KOPT-K1 (cell line): ENCODE results near the gene TANGO2.

ENCODE experiments used
- H3K27ac ChIP-seq: fragments of 200-600 bp; sonication (generic); 2 replicates; pipeline ENCODE4 v1.5.1; 2016; ENCODE audit warnings: antibody characterized with exemption, mild to moderate bottlenecking, low read depth, low read length; ENCODE audit not compliant: poor library complexity, severe bottlenecking
- H3K36me3 ChIP-seq: fragments of 200-600 bp; sonication (generic); 2 replicates; pipeline ENCODE4 v1.5.1; 2017; ENCODE audit warnings: antibody characterized with exemption, mild to moderate bottlenecking, low read length, moderate library complexity; ENCODE audit not compliant: insufficient read depth
- H3K9me3 ChIP-seq: fragments of 200-600 bp; sonication (generic); 2 replicates; pipeline ENCODE4 v1.5.1; 2017; ENCODE audit warnings: antibody characterized with exemption, low read length, mild to moderate bottlenecking; ENCODE audit not compliant: insufficient read depth, poor library complexity, severe bottlenecking

The TANGO2 gene

DNA sequence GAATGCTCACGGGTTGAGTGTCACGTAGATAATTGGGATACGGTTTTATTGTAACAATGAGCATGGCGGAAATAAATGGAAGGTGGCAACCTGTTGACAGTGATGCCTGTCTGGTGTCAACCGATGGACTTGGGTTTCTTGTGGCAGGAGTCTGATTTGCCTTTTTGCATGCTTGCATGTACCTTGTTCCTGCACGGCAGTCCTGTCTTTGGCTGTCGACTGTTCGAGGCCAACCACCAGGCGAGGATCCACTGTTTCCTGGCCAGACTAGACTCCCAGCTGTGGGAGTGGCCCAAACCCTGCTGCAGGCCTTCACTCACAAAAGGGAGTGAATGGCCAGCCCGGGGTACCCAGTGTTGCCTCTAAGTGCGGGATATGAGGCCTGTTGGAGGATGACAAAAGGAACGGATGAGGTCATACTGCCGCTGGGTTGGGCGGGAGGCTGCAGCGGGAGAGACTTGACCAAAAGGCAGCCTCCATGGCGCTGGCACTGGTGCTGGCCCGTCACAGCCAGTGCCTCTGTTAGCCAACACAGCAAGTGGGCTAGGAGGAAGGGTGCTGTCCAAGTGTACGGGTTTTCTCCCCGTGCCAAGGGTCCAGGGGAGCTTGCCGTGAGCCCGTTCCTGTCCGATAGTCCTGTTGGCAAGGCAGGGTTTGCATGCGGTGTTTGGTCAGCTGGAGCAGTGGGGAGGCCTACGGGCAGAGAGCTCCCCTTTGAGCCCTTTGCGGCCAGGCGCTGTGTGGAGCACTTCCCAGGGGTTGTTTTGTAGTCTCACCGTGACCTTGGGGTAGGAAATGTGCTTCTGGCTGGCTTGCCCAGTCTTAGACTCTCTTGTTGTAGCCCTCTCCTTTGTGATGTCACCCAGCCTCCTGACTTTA lies 60.1 kb downstream of the TANGO2 start:
- H3K36me3 ChIP-seq = peaks cover 21% of the 10 kb centered on the region
- H3K9me3 ChIP-seq = no peaks in the 10 kb centered on the region
- peak overlapping the region; percentile 94 for H3K27ac ChIP-seq

GRCh38 chr22:20083157-20083890 lies 62.4 kb downstream of the TANGO2 start:
- Histone ChIP-seq H3K27ac (no peak overlapping the region), H3K9me3 (no peaks in the 10 kb centered on the region), H3K36me3 (peaks cover 44% of the 10 kb centered on the region)

- Histone ChIP-seq H3K36me3 (peaks cover 51% of the 10 kb centered on the region), H3K9me3 (no peaks in the 10 kb centered on the region), H3K27ac (no peak overlapping the region)
Measured at GRCh38 chr22:20083891-20084546, 63.1 kb downstream of the TANGO2 start.

- Histone ChIP-seq H3K9me3 (no peaks in the 10 kb centered on the region), H3K36me3 (peaks cover 59% of the 10 kb centered on the region), H3K27ac (no peak overlapping the region)
Measured at GRCh38 chr22:20084547-20085413, 63.9 kb downstream of the TANGO2 start.

DNA sequence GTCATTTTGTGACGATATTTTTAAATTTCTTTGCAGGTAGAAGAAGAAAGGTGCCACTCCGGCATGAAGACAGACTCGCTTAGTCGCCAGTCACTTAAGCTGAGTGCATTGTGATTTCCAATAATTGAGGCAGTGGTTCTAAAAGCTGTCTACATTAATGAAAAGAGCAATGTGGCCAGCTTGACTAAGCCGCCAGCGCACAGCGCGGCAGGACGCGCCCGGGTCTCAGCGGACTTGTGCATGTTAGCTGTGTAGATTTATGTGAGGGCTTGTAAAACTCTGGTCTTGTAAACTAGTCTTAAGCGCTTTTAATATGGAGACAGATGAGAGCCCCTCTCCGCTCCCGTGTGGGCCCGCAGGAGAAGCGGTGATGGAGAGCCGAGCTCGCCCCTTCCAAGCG lies 64.7 kb downstream of the TANGO2 start:
- H3K36me3 ChIP-seq = peaks cover 68% of the 10 kb centered on the region
- no peak overlapping the region for H3K27ac ChIP-seq

GRCh38 chr22:20086101-20086599 lies 65.2 kb downstream of the TANGO2 start:
- no peak overlapping the region for H3K27ac ChIP-seq
- peaks cover 73% of the 10 kb centered on the region for H3K36me3 ChIP-seq
- no peaks in the 10 kb centered on the region for H3K9me3 ChIP-seq

More for the DNA sequence above, 64.7 kb downstream of the TANGO2 start:
- H3K9me3 ChIP-seq = no peaks in the 10 kb centered on the region

- peaks cover 79% of the 10 kb centered on the region for H3K36me3 ChIP-seq
- H3K9me3 ChIP-seq = no peaks in the 10 kb centered on the region
- H3K27ac ChIP-seq = no peak overlapping the region
Measured at GRCh38 chr22:20086763-20087162, 65.9 kb downstream of the TANGO2 start.

DNA sequence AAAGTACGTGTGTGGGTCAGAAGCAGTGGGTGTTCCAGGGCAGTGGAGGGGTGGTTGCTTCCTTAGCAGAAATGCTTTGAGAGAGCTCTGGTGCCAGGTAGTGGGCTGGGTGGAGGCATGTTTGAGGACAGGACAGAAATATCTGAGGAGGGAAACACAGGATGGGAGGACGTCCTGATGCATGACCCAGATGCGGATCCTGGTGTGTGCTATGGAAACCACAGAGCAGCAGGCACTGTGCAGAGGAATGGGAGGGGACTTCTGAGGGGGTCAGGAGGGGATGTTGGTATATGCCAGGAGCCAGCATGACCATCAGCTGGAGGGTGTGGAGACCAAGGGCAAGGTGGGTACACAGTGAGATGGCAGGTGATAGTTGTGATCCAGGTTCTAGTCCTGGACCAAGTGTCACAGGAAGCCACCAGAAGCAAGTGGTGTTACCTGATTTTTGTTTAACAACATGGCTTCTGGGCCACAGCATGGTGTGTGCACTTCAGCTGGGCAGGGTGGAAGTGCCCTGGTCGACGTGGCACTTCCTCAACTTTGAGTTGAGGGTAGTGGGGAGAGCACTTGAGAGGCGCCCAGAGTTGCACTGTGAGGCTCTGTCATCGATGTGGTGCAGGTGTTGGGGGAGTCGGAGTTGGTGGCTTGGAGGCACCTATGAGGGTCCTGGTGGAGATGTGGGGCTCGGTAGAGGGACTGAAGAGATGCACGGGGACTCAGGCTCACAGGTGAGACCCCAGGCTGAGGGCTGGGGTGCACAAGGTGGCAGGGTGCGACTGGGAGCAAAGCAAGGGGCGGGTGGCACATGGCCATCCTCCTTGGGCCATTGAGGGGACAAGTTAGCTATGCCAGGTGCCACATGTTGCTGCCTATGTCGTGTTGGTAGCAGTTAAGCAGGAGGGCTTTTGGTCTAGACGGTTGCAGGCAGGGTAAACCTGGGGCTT lies 66.7 kb downstream of the TANGO2 start:
- H3K27ac ChIP-seq = no peak overlapping the region
- H3K9me3 ChIP-seq = no peaks in the 10 kb centered on the region
- peaks cover 85% of the 10 kb centered on the region for H3K36me3 ChIP-seq

- Histone ChIP-seq H3K27ac (no peak overlapping the region), H3K36me3 (peaks cover 85% of the 10 kb centered on the region), H3K9me3 (no peaks in the 10 kb centered on the region)
Measured at GRCh38 chr22:20088263-20088648, 67.3 kb downstream of the TANGO2 start.

GRCh38 chr22:20089226-20089976 lies 68.5 kb downstream of the TANGO2 start:
- Histone ChIP-seq H3K27ac (no peak overlapping the region), H3K36me3 (peaks cover 94% of the 10 kb centered on the region), H3K9me3 (no peaks in the 10 kb centered on the region)

- H3K27ac ChIP-seq = no peak overlapping the region
- H3K36me3 ChIP-seq = peaks cover 100% of the 10 kb centered on the region
- no peaks in the 10 kb centered on the region for H3K9me3 ChIP-seq
Measured at GRCh38 chr22:20089977-20090729, 69.2 kb downstream of the TANGO2 start.

DNA sequence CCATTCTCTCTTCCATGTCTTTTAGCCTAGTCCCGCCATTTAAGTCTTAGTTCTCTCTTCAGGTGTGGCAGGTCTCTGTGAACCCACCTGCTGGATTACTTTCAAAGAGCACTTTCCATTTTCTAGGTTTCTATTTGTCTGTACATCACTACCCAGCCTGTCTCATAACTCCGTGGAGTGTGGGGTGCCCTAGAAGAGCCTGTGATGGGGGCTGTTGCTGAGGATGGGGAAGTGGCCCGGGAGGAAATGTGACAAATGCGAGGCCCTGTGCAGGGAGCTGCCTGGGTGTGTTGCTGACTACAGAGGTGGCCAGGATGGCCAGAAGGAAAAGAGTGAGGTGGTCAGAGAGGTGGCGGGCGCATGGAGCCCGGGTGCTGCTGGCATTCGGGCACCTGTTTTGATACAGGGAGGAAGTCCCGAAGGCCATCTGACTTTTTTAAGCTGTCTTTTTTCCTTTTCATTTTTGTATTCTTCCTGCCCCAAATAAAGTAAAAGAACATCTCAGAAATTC lies 69.9 kb downstream of the TANGO2 start:
- Histone ChIP-seq H3K27ac (no peak overlapping the region), H3K36me3 (peaks cover 100% of the 10 kb centered on the region), H3K9me3 (peaks cover 3% of the 10 kb centered on the region)
